SKM-1 treated with dmso at 0.1 percent for 144 hours (cell line): ENCODE data around the gene CALHM3.

Experiments
- DNase-seq: peaks from one replicate; lab custom pipeline; 2025; ENCODE audit not compliant: unreplicated experiment; lab: John Stamatoyannopoulos, UW

CALHM3 gene

DNA sequence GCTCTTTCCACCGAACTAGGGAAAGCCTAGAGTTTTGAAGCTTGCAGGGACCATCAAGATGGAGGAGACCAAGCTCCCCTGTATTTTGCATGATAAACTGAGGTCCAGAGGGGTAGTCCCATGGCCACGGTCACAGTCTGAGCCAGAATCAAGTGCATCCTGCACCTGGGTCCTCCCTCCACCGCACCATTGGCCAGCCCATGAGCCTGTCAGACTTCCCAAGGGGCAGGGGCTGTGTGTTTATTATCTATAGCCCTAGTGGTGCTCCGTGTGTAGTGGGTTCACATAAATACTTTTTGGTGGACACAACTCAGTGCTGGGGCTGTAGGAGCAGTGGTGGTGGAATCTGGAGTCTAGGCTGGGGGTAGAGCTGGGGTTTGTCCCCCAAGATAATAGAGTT lies 3.6 kb downstream of the CALHM3 start:
- no peak for DNase-seq

GRCh38 chr10:103474077-103474476 lies 5.0 kb downstream of the CALHM3 start:
- DNase-seq = no peak

DNA sequence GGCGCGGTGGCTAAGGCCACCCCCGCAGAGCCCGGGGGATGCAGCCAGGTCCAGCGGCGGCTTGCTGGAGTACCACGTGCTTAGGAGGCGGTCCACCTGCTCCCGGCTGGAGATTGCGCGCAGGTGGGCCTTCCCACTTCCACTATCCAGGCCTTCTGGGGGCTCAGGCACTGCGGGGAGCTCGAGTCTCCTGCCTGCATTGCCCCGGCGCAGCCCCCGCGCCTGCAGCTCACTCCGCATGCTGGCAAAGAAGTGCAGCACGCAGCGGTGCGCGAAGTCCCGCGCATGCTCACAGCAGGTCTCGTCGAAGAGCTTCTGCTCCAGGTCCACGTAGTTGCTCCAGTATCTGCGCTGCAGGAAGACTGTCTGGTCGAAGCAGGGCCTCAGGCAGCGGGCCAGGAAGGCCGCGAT lies 5.8 kb downstream of the CALHM3 start:
- DNase-seq = no peak

DNA sequence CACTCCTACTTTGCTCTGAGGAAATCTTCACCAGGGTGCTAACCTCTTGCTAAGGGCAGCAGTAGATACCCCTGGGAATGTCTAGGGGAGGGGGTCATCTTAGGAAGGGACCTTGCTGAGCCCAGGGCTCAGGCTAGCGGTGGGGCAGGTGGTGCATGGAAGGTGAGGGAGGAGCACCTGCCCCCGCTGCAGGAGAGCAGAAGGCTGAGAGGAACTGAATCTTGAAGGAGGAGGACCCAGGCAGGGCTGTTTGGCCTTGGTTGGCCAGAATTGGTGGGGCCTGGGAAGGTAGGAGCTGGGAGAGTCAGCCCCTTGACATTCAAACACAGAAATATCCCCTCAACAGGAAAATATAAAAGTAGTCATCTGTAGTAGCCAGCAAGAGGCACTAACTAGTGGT lies 7.0 kb downstream of the CALHM3 start:
- DNase-seq = peak; percentile 35

- DNase-seq = peak; percentile 93
These were observed 8.0 kb downstream of the CALHM3 start for GRCh38 chr10:103470761-103471653.

DNA sequence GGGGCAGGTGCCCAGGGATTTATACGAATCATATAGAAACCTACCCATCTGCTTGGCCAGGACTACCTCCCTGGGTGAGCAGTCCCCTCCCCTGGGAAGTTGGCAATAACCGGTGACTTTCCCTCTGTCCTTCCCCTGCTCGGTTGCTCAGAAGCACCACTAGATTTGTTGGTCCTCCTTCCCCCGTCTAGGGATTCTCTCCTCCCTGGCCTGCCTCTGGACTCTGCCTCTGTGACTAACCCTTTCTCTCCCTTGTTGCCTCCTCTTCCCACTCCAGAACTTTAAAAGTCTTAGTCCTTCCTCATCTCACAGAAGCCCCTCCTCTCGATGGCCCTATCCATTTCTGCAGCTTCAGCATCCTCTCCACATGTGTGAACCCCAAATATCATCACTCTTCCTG lies 9.8 kb downstream of the CALHM3 start:
- DNase-seq = no peak

GRCh38 chr10:103467406-103467805 lies 11.6 kb downstream of the CALHM3 start:
- DNase-seq = no peak

GRCh38 chr10:103466734-103467133 lies 12.3 kb downstream of the CALHM3 start:
- no peak for DNase-seq

GRCh38 chr10:103465411-103466179 lies 13.4 kb downstream of the CALHM3 start:
- no peak for DNase-seq

DNA sequence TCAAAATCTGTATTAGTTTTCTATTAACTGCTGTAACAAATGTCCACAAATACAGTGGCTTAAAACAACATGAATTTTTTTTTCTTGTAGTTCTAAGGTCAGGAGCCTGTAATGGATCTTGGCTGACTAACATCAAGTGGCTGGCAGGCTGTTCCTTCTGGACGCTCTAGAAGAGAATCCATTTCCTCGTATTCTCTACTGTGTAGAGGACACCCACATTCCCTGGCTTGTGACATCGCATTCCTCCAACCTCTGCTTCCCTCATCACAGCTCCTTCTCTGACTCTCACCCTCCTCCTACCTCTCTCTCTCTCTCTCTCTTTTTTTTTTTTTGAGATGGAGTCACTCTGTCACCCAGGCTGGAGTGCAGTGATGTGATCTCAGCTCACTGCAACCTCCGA lies 15.5 kb downstream of the CALHM3 start:
- DNase-seq = no peak

DNA sequence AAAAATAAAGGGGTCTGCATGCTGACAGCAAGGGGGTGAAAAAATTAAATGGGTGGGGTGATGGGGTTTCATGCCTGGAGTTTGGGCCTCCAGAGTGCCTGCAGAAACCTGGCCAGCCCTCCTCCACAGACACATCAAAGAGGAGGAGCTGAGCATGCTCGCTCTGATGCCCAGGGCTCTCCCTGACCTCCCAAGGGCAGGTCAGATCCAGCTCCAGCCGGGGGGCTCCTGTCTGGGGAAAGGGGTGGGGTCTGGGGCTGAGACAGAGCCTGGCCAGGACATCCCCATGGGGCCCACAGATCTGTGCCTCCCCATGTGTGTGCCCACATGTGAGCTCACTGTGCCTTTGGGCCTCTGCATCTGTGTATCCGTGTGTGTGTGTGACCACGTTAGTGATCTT lies 19.4 kb downstream of the CALHM3 start:
- no peak for DNase-seq

DNA sequence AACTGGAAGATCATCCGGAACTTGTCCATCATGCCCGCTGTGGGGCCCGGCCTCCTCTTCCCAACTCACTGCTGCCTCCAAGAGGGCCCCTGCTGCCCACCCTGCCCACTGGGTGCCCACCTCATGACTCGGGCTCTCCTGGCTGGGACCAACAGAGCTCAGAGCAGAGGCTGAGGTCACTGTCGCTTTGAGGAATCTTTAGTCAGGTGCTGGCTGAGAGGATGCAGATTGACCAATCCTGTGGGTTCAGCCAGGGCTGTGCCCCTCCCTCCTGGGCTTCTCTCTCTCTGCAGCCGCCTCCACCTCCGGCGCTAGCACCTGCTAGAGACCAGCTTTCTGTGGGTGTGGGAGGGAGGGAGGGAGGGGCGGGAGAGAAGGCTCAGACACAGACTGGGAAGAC lies 20.3 kb downstream of the CALHM3 start, which contains the start of gene CALHM1:
Gene CALHM1 (minus strand): TSS at position 181 of the 400 bp plus-strand sequence. CDS start 149 bp downstream, at position 32.
- DNase-seq = peak; percentile 58

DNA sequence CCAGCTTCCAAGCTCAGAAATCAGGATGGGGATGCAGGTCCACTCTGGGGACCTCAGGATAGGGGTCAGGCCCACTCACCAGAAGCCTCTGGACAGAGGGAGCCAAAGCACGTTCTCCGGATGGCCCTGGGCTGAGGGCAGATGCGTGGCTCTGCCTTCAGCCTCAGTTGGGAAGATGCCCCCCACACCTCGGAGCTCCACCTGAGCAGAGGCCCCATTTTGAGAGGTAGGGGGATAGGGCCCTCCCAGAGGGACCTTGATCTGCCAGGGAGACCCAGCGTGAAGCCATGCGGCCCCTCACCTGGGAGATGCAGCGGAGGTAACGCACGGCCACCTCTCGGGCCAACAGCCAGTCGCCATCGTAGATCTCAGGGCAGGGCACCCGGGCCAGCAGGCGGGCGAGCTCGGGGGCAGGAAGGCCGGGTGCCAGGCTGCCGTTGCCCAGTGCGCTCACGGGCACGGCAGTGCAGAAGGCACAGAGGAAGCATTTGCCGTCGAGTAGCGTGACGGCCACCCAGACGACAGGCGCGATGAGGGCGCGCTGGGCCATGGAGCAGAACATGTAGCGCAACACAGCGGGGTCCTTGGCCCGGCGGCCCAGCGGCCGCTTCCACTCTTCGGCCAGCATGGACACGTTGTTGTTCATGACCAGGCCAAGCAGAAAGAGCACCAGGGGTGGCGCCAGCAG lies 21.0 kb downstream of the CALHM3 start:
- DNase-seq = no peak

- DNase-seq = no peak
These were observed 21.8 kb downstream of the CALHM3 start for GRCh38 chr10:103457176-103457712.

DNA sequence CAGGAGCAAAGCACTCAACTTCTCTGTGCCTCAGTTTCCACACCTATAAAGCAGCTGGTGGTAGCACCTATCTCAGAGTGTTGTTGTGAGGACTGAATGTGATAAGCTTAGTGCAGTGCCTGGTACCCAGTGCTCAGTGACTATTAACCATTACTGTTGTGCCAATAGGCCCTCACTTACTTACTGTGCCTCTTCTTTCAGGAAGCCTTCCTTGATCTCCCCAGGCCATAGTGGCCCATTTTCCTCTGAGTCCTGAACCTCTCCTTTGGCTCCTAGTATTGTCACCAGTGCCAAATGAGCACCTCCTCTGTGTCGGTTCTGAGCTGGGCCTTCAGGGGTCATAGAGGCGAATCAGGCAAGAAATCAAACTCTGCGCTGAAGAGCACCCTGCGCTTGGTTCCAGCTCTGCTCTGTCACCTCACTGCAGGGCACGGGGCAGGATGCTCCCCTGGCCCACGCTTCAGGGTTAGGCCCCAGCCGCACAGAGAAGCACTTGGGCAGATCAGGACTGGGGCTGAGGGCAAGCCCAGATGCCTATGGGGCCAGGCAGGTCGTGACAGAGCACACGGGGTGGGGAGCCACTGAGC lies 22.9 kb downstream of the CALHM3 start:
- no peak for DNase-seq

- DNase-seq = no peak
These were observed 23.8 kb downstream of the CALHM3 start for GRCh38 chr10:103455235-103455634.

DNA sequence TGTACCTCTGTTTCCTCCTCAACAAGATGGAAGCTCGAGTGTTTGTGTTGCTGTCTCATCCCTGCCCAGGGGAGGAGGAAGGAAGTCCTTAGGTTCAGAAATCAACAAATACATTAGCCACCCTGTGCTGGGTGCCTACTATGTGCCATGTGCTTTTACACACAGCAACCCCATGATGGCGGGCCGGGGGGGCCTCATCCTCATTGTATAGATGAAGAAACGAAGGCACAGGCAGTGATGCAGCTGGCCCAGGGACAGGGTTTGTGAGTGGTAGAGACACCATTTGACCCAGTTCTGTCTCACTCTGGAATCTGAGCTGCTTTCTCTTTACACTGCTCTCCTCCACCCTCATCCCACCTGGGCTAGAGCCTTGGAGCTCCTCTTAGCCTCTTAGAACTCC lies 25.0 kb downstream of the CALHM3 start:
- no peak for DNase-seq

DNA sequence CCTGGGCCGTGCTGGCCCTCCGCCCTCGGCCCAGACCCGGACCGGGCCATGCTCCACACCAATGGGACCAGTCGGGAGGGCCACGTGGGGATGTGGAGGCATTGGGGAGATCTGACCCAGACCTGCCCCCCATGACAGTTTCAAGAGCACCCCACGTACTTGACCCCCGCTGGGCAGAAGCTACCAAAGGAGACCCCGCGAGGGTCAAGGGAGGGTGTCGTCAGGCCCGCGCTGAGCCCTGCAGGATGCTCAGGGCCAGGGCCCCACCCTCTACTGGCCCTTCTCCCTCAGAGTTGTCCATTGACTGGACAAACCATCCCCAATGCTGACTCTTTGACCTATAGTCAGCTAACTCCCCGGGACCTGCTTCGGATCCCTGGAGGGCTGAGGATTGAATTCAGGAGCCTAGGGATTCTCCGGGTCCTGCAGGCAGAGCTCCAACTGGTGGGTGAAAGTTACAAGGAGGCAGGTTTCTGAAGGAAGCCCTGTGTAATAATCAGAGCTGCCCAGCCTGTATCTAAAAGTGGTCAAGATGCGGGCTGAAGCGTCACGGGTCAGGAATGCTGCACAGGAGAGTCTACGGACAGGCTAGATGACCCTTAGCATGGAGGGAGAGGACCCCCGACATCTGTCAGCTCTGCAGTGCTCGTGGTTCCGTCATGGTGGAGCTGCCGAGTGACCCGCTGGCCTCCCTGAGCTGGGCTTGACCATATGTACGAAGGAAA lies 26.4 kb downstream of the CALHM3 start:
- DNase-seq = no peak

DNA sequence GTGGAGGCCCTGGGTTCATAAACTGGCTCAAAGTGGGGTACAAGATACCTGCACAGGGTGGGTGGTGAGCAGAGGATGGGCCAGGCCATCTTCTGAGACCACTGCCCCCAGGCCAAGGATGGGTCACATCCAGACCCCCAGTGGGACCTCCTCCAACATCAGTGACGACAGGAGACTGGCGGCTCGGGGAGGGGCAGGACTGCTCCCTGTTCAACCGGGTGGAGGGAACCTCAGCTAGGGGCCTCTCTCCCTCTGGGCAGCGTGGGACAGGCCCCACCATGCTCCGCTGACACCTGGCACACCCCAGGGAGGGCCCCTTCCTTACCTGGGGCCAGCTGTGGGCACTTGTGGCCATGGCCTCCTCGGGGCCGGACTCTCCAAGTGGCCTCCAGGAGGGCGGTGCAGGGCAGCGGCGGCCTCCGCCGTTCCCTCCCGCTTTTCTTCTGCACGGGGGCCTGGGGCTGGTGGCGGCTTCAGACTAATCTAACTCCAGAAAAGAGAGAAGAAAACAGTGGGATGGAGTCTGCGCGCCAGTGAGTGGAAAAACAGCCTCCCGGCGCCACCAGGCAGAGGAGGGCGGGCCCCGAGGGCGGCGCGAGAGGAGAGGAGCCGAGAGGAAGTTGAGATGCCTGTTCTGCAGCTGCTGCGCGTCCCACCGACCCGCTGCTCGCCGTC lies 27.1 kb downstream of the CALHM3 start, which contains the start of gene CALHM2:
Gene CALHM2 (minus strand): TSS at position 540 of the 675 bp plus-strand sequence. CDS start 2,429 bp downstream, outside the sequence.
- peak; percentile 42 for DNase-seq
